ENCODE data around the gene RBM12.

Gene RBM12

DNA sequence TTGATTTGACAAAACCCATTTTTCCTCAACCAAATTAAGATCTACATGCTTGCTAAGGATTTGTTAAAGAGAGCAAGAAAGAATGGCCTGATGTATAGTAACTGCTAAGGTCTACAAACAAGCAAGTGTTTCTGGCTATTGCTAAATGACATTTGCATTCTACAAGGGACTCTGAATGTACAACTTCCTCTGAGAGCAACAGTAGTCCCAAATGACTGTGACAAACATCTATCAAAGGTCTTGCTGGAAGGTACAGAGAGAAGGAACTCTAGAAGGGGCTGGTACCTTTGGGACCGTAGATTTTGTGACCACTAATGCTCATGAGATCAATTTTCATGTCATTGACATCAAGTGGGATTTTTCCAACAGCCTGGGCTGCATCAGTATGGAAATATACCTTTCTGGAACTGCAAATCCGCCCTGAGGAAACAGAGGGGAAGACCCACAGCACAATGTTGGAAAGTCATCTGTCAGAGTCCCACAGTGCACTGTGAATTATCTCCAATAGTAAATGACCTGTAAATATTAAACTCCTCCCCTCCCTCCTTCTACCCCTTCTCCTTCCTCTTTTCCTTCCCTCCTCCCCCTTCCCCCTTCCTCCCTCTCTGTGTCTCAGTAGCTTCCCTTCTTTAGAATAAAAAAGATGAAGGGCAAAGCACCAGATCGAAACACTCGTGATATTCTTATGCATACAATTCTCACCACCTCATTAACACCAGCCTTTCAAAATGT, 15.9 kb upstream of the RBM12 start:
- TF ChIP-seq POLR2A (IDR thresholded peaks at IDR 0.05; ENCODE audit: low read length): no peak
- no peak for TF ChIP-seq GATA1 (IDR thresholded peaks at IDR 0.05; ENCODE audit: low read depth, low read length)
- no peak for DNase-seq

DNA sequence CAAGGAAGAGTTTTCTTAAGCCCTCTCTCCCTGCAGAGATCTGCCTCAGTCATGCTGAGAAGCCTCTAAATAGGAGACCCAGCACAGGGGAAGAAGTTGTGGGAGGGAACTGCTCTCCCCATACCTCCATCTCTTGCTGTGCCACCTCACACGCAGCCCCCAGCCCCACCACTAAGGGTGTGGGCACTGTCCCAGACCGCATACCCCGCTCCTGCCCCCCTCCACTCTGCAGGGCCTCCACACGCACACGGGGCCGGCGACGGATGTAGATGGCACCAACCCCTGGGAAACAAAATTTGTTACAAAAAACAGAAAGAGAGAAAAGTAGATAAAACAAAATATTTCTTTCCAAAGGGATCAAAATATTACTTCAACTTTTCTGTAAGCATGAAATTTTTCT, 10.2 kb upstream of the RBM12 start:
- no peak for DNase-seq
- no peak for TF ChIP-seq POLR2A (IDR thresholded peaks at IDR 0.05; ENCODE audit: low read length)
- TF ChIP-seq GATA1 (IDR thresholded peaks at IDR 0.05; ENCODE audit: low read depth, low read length): no peak

DNA sequence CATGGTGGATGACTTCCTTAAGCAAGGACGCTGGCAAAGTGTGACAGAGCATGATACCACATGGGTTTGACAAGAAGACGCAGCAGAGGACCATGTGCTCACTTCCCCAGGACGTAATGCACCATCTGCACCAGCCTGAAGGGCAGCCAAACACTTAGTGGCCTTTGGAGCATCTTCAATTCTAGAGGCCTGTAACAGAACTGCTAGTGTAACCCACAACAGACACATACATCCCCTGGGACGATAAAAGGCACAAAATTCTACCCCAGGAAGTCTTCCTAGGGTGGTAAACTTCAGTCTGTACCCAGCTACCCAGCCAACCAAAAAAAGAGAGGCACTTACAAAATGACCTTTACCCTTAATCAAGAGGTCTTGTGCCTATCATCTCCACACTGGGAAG, 9.2 kb upstream of the RBM12 start:
- TF ChIP-seq GATA1 (IDR thresholded peaks at IDR 0.05; ENCODE audit: low read depth, low read length) (no peak), POLR2A (IDR thresholded peaks at IDR 0.05; ENCODE audit: low read length) (no peak)
- no peak for DNase-seq

DNA sequence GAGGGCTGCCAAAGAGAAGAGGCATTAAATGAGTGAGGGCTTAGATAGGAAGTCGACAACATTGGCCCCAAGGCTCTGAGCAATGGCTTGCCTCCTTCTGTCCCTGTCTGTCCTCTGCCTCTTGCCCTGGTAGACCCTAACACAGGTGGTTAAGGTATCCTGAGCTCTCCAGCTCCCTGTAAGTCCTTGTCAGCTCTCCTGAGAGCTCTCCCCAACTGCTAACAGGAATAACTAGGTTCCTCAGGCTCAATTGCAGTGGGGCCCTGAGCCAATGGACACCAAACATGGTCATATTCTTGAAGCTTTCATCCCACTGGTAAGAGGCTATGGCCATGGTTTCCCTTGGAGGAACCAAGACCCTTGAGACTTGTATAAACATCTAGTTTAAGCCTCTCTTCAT, 5.0 kb upstream of the RBM12 start:
- DNase-seq: no peak
- TF ChIP-seq POLR2A (IDR thresholded peaks at IDR 0.05; ENCODE audit: low read length): no peak

DNA sequence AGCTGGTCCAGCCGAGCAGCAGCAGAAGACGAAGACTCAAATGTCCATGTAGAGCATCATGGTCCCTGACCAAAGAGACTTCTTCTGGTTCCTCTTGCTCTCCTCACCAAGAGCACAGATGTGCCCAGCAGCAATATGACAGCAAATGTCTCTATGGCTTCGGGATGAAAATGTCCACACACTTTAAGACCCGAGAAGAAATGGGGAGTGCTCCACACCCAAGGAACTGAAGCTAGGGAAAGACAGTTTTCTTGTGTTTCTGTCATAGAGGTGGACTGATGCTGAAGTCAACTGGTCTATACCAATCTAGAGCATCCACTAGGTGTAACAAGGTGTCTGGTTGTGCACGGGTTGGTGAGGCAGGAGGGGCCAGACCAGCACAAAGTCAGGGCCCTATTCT, 4.5 kb upstream of the RBM12 start:
- no peak for DNase-seq
- TF ChIP-seq POLR2A (IDR thresholded peaks at IDR 0.05; ENCODE audit: low read length) (no peak), GATA1 (IDR thresholded peaks at IDR 0.05; ENCODE audit: low read depth, low read length) (no peak)

DNA sequence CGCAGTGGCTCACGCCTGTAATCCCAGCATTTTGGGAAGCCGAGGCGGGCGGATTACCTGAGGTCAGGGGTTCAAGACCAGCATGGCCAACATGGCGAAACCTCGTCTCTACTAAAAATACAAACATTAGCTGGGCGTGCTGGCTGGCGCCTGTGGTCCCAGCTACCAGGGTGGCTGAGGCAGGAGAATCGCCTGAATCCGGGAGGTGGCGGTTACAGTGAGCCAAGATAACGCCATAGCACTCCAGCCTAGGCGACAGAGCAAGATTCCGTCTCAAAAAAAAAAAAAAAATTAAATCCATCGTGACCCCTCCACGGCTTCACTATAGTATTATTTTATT, 1.2 kb upstream of the RBM12 start:
- TF ChIP-seq POLR2A (IDR thresholded peaks at IDR 0.05; ENCODE audit: low read length): no peak
- DNase-seq: no peak

DNA sequence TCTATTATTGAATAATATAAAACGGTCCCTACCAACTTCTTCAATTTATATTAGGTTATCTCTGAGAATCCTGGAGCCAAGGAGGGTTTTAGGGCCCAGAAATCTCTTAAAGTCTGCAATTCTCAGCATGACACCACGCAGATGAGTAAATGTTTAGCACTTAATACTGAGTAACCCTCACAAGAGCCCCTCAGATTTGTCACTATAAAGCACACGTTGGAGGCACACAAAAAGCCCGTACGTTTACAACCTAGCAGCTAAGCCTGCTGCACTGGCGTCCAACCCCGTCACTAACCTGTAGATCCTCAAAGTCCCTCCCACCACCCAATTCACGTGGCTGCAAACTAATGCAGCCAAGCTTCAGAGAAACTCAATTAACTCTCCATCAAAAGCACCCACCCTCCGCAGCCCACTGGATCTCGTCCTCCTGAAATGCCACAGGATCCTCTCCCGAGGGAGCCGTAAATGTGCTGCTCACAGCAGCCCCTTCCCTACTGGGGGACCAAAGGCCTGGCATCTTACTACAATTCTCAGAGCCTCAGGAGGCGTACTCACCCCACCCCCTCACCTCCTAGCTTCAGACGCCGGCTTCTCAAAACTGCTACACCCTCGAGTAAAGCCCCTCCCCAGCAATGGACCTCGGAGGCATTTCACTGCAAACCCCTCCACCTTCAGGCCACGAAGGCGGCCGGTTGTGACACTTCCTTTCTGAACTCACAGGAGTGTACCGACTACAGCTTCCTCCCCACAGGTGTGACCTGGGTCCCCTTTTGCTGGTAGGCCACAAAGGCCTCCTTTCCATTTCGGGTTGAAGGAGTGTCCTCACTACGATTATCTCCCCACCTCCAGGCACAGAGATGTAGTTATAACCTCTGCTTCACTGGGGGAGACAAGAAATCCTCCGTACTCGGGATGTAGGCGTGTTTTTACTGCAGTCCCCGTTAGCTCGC, 909 bp downstream of the RBM12 start:
- TF ChIP-seq POLR2A (IDR thresholded peaks at IDR 0.05; ENCODE audit: low read length) (no peak), GATA1 (IDR thresholded peaks at IDR 0.05; ENCODE audit: low read depth, low read length) (no peak)
- DNase-seq: peak; percentile 74 to 81

DNA sequence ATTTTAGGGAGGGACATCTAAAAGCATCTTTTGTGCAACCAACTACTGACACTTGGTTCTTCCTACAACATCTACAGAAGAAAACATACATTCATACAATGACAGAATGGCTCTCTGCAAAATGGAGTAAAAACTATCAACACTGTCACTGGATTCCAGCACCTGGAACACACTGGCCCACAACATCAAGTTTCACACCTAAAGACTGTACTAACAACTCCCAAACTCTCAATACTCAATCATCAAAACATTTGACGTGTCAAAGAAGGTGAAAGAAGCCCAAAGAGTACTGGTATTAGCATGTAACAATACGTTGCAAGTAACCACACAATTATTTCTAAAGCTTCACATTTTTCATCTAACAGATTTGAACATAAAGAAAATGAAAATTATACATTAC, 2.1 kb downstream of the RBM12 start:
- no peak for DNase-seq
- no peak for TF ChIP-seq POLR2A (IDR thresholded peaks at IDR 0.05; ENCODE audit: low read length)
- TF ChIP-seq GATA1 (IDR thresholded peaks at IDR 0.05; ENCODE audit: low read depth, low read length): no peak

DNA sequence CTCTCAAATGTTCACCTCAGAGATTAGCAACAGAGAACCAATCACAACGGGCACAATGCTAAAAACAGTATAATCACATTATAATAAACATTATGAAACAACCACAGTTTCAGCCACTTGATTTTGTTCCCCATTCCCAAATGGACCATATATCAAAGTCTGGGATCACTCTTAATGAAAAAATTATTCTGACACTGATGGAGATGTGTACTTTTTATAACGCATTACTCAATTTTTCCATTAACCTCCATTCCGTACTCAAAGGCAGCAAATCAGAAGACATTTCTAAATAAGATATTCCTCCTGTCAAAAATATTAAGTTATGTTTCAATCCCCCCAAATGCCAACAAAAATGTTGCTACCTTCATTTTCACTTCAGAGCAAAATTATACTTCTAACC, 2.8 kb downstream of the RBM12 start:
- DNase-seq: no peak
- TF ChIP-seq POLR2A (IDR thresholded peaks at IDR 0.05; ENCODE audit: low read length) (no peak), GATA1 (IDR thresholded peaks at IDR 0.05; ENCODE audit: low read depth, low read length) (no peak)

DNA sequence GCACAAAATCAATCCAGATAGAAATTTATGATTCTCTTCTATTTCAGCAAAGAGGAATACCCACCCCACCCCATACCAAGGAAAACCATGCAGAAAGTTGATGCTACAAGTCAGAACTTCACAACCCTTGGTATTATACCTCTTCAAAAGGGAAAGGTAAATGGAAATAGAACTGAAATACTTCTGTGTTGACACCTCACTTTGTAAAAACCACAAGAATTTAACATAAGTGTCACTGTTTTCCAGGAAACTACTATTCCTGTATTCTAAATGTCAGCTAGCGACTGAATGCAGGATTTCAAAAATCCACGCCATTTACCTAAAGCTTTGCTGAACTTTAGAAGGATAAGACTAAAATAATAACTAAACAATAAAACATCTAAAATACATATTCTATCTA, 3.6 kb downstream of the RBM12 start:
- DNase-seq: no peak
- TF ChIP-seq GATA1 (IDR thresholded peaks at IDR 0.05; ENCODE audit: low read depth, low read length) (no peak), POLR2A (IDR thresholded peaks at IDR 0.05; ENCODE audit: low read length) (no peak)

DNA sequence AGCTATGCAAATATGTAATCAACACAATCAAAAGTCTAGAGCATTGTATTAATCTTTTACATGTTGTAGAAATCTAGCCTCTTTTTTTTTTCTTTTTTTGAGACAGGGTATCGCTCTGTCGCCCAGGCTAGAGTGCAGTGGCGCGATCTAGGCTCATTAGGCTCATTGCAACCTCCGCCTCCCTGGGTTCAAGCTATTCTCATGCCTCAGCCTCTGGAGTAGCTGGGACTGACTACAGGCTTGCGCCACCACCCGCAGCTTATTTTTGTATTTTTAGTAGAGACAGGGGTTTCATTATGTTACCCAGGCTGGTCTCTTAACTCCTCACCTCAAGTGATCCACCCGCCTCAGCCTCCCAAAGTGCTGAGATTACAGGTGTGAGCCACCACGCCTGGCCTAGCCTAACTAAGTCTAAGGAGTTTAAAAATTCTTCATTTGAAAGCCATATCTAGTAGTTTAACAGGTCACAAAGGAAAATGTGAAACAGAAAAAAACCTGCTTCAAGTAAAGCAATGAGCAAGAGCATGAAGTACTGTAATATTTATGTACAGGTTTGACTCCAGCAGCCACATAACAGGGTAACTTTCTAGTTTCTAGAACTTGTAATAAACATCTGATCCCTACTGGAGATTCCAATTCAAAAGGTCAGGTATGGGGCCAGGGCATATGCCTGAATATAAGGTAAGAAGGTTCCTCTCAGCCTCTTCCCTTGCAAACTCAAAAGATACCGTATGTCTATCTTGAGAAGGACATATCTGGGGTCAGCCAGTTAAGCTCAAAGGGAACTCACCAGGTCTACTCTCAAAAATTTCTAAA, 4.4 kb downstream of the RBM12 start:
- DNase-seq: no peak
- no peak for TF ChIP-seq GATA1 (IDR thresholded peaks at IDR 0.05; ENCODE audit: low read depth, low read length)
- no peak for TF ChIP-seq POLR2A (IDR thresholded peaks at IDR 0.05; ENCODE audit: low read length)

DNA sequence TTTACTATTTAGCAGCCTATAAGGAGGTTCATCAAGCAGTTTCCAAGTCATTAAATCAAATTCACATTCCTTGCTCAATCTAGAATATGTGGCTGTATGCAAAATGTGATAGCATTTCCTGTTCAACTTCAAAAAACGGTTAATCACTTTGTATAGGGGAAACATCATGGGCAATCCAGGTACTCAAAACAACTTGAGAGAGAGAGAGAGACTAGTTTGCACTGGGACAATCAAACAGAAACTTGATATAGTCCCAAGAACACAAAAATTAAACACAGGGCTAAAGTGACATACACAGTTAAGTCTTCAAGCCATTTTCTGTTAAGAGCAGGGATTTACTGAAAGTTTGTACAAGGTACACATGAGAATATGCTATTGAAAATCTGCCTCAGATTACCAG, 7.4 kb downstream of the RBM12 start:
- no peak for DNase-seq
- no peak for TF ChIP-seq GATA1 (IDR thresholded peaks at IDR 0.05; ENCODE audit: low read depth, low read length)
- TF ChIP-seq POLR2A (IDR thresholded peaks at IDR 0.05; ENCODE audit: low read length): no peak

DNA sequence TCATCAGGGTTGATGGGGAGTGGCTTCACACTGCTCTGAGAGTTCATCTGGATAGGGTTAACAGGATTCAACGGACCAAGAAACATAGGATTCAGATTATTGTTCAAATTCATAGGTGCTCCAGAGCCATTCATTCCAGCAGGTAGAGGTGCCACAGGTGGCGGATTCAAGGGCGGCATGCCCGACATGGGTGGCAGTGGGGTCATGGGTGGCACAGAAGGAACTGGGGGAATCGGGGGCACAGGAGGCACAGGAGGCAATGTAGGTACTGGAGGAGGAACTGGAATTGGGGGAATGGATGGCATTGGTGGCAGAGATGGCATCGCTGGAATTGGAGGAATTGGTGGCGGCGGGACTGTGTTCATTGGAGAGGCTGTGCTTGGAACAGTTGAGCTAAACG, 10.3 kb downstream of the RBM12 start:
- no peak for TF ChIP-seq POLR2A (IDR thresholded peaks at IDR 0.05; ENCODE audit: low read length)
- TF ChIP-seq GATA1 (IDR thresholded peaks at IDR 0.05; ENCODE audit: low read depth, low read length): no peak
- no peak for DNase-seq

DNA sequence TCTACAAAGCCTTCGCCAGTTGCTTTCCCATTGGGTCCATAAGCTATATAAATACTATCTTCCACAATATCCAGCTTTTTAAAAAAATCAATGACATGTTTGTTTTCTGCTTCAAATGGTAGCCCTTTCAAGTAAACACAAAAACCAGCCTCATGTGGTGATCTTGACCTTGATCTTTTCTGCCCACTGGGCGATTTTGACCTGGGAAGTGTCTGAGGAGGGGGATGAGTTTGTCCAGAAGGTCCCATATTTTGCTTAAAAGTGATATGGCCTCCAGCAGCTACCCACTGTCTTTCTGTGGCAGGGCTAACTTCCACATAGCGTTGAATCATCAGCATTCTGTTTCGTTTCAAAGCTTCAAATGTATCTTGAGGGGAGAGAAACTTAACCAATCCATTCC, 10.8 kb downstream of the RBM12 start:
- no peak for TF ChIP-seq POLR2A (IDR thresholded peaks at IDR 0.05; ENCODE audit: low read length)
- TF ChIP-seq GATA1 (IDR thresholded peaks at IDR 0.05; ENCODE audit: low read depth, low read length): no peak
- no peak for DNase-seq
